Right lobe of liver (tissue), 4 donors: ENCODE results near the gene DOC2A.
"Not testable (repeated sequence)": the region's sequence is repeated elsewhere in the genome, so short reads cannot be mapped to it uniquely, and the experiment has no call there.

Source experiments
- POLR2A ChIP-seq: fragments of 450-650 bp; IDR thresholded peaks from one replicate; pipeline ENCODE4 v1.6.1; 2017; ENCODE audit warnings: antibody characterized with exemption, mild to moderate bottlenecking
- TF ChIP-seq, protein P1 (sequence below), 4 donors: fragments of 200-600 bp in 3 of 4; fragments of 450-650 bp in 1 of 4; IDR thresholded peaks; one replicate each; pipeline versions ENCODE4 v1.5.1 to v1.8.0; 2016 to 2022; ENCODE audit warnings: antibody characterized with exemption in 4 of 4, mild to moderate bottlenecking in 2 of 4
- donor health status: DM: no; HTN: no; CAD: no.
- donor health status: DM: no; HTN: no; CAD: no.
- donor health status: DM: no; HTN: yes; CAD: no.

DNA sequence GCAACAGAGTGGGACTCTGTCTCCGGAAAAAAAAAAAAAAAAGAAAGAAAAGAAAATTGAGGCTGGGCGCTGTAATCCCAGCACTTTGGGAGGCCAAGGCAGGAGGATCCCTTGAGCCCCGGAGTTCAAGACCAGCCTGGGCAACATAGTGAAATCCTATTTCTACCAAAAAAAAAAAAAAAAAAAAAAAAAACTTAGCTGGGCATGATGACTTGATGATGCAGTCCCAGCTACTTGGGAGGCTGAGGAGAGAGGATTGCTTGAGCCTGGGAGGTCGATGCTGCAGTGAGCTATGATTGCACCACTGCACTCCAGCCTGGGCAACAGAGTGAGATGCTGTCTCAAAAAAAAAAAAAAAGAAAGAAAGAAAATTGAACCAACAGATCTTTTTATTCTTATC is 7.1 kb upstream of the DOC2A start:
- not testable (repeated sequence) for TF ChIP-seq POLR2A
- TF ChIP-seq, protein P1, sequence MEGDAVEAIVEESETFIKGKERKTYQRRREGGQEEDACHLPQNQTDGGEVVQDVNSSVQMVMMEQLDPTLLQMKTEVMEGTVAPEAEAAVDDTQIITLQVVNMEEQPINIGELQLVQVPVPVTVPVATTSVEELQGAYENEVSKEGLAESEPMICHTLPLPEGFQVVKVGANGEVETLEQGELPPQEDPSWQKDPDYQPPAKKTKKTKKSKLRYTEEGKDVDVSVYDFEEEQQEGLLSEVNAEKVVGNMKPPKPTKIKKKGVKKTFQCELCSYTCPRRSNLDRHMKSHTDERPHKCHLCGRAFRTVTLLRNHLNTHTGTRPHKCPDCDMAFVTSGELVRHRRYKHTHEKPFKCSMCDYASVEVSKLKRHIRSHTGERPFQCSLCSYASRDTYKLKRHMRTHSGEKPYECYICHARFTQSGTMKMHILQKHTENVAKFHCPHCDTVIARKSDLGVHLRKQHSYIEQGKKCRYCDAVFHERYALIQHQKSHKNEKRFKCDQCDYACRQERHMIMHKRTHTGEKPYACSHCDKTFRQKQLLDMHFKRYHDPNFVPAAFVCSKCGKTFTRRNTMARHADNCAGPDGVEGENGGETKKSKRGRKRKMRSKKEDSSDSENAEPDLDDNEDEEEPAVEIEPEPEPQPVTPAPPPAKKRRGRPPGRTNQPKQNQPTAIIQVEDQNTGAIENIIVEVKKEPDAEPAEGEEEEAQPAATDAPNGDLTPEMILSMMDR (IDR thresholded peaks at IDR 0.05) = not testable (repeated sequence)
